Upper lobe of right lung (tissue), 1 donor: ENCODE results near the gene PAK4. TPM values are rescaled to one million over a fixed set of nuclear protein-coding genes. Genes with fewer than 3 reads are reported as not detected.

ENCODE experiments used
- ATAC-seq: fragments of 200-7000 bp; cut with Tn5 transposase; one replicate; pipeline ENCODE4 v1.9.1; 2020; ENCODE audit warnings: mild to moderate bottlenecking, moderate library complexity
- DNase-seq: peaks from one replicate; pipeline ENCODE4 v3.0.0-alpha.2; 2020
- H3K27ac ChIP-seq: fragments of 200-600 bp; one replicate; pipeline ENCODE4 v1.8.0; 2022
- H3K27me3 ChIP-seq: fragments of 200-600 bp; one replicate; pipeline ENCODE4 v1.8.0; 2022; ENCODE audit warnings: mild to moderate bottlenecking
- H3K36me3 ChIP-seq: fragments of 200-600 bp; one replicate; pipeline ENCODE4 v1.8.0; 2022
- H3K4me1 ChIP-seq: fragments of 200-600 bp; one replicate; pipeline ENCODE4 v1.8.0; 2022
- H3K4me3 ChIP-seq: fragments of 200-600 bp; one replicate; pipeline ENCODE4 v1.8.0; 2022; ENCODE audit warnings: mild to moderate bottlenecking
- H3K9me3 ChIP-seq: fragments of 200-600 bp; one replicate; pipeline ENCODE4 v1.8.0; 2022
- CTCF ChIP-seq: fragments of 200-600 bp; IDR thresholded peaks from one replicate; pipeline ENCODE4 v1.8.0; 2022; ENCODE audit warnings: antibody characterized with exemption
- intact Hi-C: fragments of 100-400 bp; cut with DNase I; formaldehyde crosslinking; loops from one replicate; pipeline ENCODE4 v1.11.0; 2022
- total RNA-seq: library from RNA; stranded (reverse); fragmentation: NEBNext Ultra II Directional; extraction: Animal tissue kit (Norgen Biotek cat#: 25700); gene quantifications from one replicate; pipeline ENCODE4 v1.2.1, GENCODE V29; 2021
- donor health status: DM: no; HTN: yes; CAD: no; lungs with severe emphysema.

Gene PAK4
- total RNA-seq, 1 donor from 2014 or later: 72.8 TPM

- intact Hi-C loops: no loop called here
- Histone ChIP-seq H3K36me3 (no peaks in the 10 kb centered on the region), H3K27me3 (peaks cover 21% of the 10 kb centered on the region), H3K9me3 (no peaks in the 10 kb centered on the region), H3K4me3 (no peak overlapping the region), H3K27ac (no peak overlapping the region), H3K4me1 (no peaks in the 10 kb centered on the region)
- no peak for DNase-seq
- ATAC-seq: no peak
- TF ChIP-seq CTCF: no peak
Measured at GRCh38 chr19:39224910-39225309, 99.3 kb downstream of the PAK4 start.

Other genes starting within 250 kb of the PAK4 start
- gene RINL, start 247.5 kb upstream of the PAK4 start, total RNA-seq: 12.0 TPM
- 59.2 TPM for gene SIRT2, start 226.2 kb upstream of the PAK4 start, total RNA-seq
- 25.5 TPM for gene NFKBIB, start 225.8 kb upstream of the PAK4 start, total RNA-seq
- gene CCER2, start 213.6 kb upstream of the PAK4 start, total RNA-seq: 0.67 TPM
- 21.6 TPM for gene SARS2, start 195.0 kb upstream of the PAK4 start, total RNA-seq
- gene MRPS12, start 194.8 kb upstream of the PAK4 start, total RNA-seq: 28.8 TPM
- 13.3 TPM for gene FBXO17, start 150.0 kb upstream of the PAK4 start, total RNA-seq
- gene FBXO27, start 93.2 kb upstream of the PAK4 start, total RNA-seq: 7.6 TPM
- gene ACP7, start 41.4 kb upstream of the PAK4 start, total RNA-seq: not detected
- 0.46 TPM for gene NCCRP1, start 71.2 kb downstream of the PAK4 start, total RNA-seq
- gene SYCN, start 78.5 kb downstream of the PAK4 start, total RNA-seq: not detected
- gene IFNL3, start 119.2 kb downstream of the PAK4 start, total RNA-seq: not detected
- gene IFNL4, start 123.1 kb downstream of the PAK4 start, total RNA-seq: not detected
- gene IFNL2, start 142.6 kb downstream of the PAK4 start, total RNA-seq: not detected
- gene IFNL1, start 170.6 kb downstream of the PAK4 start, total RNA-seq: not detected
- 2.2 TPM for gene LRFN1, start 195.1 kb downstream of the PAK4 start, total RNA-seq
- gene GMFG, start 210.3 kb downstream of the PAK4 start, total RNA-seq: 113 TPM
- gene SAMD4B, start 216.6 kb downstream of the PAK4 start, total RNA-seq: 81.2 TPM